ENCODE results near the gene GPRC6A.
"Not testable (repeated sequence)": the region's sequence is repeated elsewhere in the genome, so short reads cannot be mapped to it uniquely, and the experiment has no call there.

GPRC6A gene

GRCh38 chr6:116828983-116829382, at the start of gene GPRC6A:
TSS of gene GPRC6A (minus strand) at chr6:116829083. CDS start at chr6:116829013, 70 bp downstream.
- no peak for DNase-seq (ENCODE audit: low read depth)

GRCh38 chr6:116877743-116878142, 48.9 kb upstream of the GPRC6A start:
- DNase-seq (ENCODE audit: low read depth) = no peak

- no peak for DNase-seq (ENCODE audit: low read depth)
Measured at GRCh38 chr6:116876635-116877611, 48.0 kb upstream of the GPRC6A start, which contains the start of gene RFX6. TSS of gene RFX6 (plus strand) at chr6:116877242. CDS start at chr6:116877276, 34 bp downstream.

- no peak for DNase-seq (ENCODE audit: low read depth)
Measured at GRCh38 chr6:116876107-116876506, 47.2 kb upstream of the GPRC6A start.

- no peak for DNase-seq (ENCODE audit: low read depth)
Measured at GRCh38 chr6:116872771-116873170, 43.9 kb upstream of the GPRC6A start.

- no peak for DNase-seq (ENCODE audit: low read depth)
Measured at GRCh38 chr6:116866281-116866871, 37.5 kb upstream of the GPRC6A start.

- DNase-seq (ENCODE audit: low read depth) = no peak
Measured at GRCh38 chr6:116859264-116859663, 30.4 kb upstream of the GPRC6A start.

GRCh38 chr6:116858060-116858459, 29.2 kb upstream of the GPRC6A start:
- DNase-seq (ENCODE audit: low read depth) = no peak

GRCh38 chr6:116847227-116847626, 18.3 kb upstream of the GPRC6A start:
- no peak for DNase-seq (ENCODE audit: low read depth)

- DNase-seq (ENCODE audit: low read depth) = no peak
Measured at GRCh38 chr6:116842459-116842858, 13.6 kb upstream of the GPRC6A start.

- DNase-seq (ENCODE audit: low read depth) = no peak
Measured at GRCh38 chr6:116840091-116840490, 11.2 kb upstream of the GPRC6A start.

GRCh38 chr6:116836606-116837342, 7.9 kb upstream of the GPRC6A start:
- DNase-seq (ENCODE audit: low read depth) = no peak

GRCh38 chr6:116834526-116834925, 5.6 kb upstream of the GPRC6A start:
- not testable (repeated sequence) for DNase-seq (ENCODE audit: low read depth)

- DNase-seq (ENCODE audit: low read depth) = no peak
Measured at GRCh38 chr6:116827561-116828240, 1.2 kb downstream of the GPRC6A start.

- DNase-seq (ENCODE audit: low read depth) = not testable (repeated sequence)
Measured at GRCh38 chr6:116816336-116816735, 12.5 kb downstream of the GPRC6A start.

- DNase-seq (ENCODE audit: low read depth) = no peak
Measured at GRCh38 chr6:116812051-116812650, 16.7 kb downstream of the GPRC6A start.

- no peak for DNase-seq (ENCODE audit: low read depth)
Measured at GRCh38 chr6:116801971-116802370, 26.9 kb downstream of the GPRC6A start.

- DNase-seq (ENCODE audit: low read depth) = no peak
Measured at GRCh38 chr6:116799945-116800344, 28.9 kb downstream of the GPRC6A start.

- DNase-seq (ENCODE audit: low read depth) = no peak
Measured at GRCh38 chr6:116797585-116797984, 31.3 kb downstream of the GPRC6A start.

GRCh38 chr6:116793224-116793623, 35.7 kb downstream of the GPRC6A start:
- no peak for DNase-seq (ENCODE audit: low read depth)

GRCh38 chr6:116783852-116784251, 45.0 kb downstream of the GPRC6A start:
- DNase-seq (ENCODE audit: low read depth) = no peak

All from stimulated activated CD8-positive, alpha-beta memory T cell treated with anti-CD3 and anti-CD28 coated beads, Interleukin-15, amount 100 ng/mL, for 24 hours (primary cell).